Stimulated activated CD4-positive, alpha-beta T cell treated with anti-CD3 and anti-CD28 coated beads, Interleukin-12 subunit alpha, Interleukin-12 subunit beta, amount 100 ng/mL, for 24 hours (primary cell): Measurements from ENCODE around the gene APIP.
"Not testable (repeated sequence)": the region's sequence is repeated elsewhere in the genome, so short reads cannot be mapped to it uniquely, and the experiment has no call there.

Experiments used
- DNase-seq, 2 experiments: peaks; one replicate each; pipeline ENCODE4 v3.0.0-alpha.2; 2020; ENCODE audit warnings: low read depth in 2 of 2

APIP gene

GRCh38 chr11:34926101-34926830, 10.1 kb upstream of the APIP start:
- DNase-seq, result no peak

GRCh38 chr11:34924714-34925113, 8.5 kb upstream of the APIP start:
- no peak for DNase-seq

- no peak for DNase-seq
Observed at GRCh38 chr11:34921156-34921555, 5.0 kb upstream of the APIP start.

GRCh38 chr11:34916843-34917770, 928 bp upstream of the APIP start:
- DNase-seq, result no peak

- DNase-seq, result peak in 1 of 2 experiments; percentile 2
Observed at GRCh38 chr11:34915136-34916014, 804 bp downstream of the APIP start.

GRCh38 chr11:34913556-34913955, 2.6 kb downstream of the APIP start:
- not testable (repeated sequence) for DNase-seq

GRCh38 chr11:34911676-34912075, 4.5 kb downstream of the APIP start:
- no peak for DNase-seq

- no peak for DNase-seq
Observed at GRCh38 chr11:34910817-34911216, 5.4 kb downstream of the APIP start.

GRCh38 chr11:34909955-34910354, 6.2 kb downstream of the APIP start:
- no peak for DNase-seq

- no peak for DNase-seq
Observed at GRCh38 chr11:34909415-34909814, 6.8 kb downstream of the APIP start.

GRCh38 chr11:34907934-34908593, 8.1 kb downstream of the APIP start:
- DNase-seq, result no peak

- no peak for DNase-seq
Observed at GRCh38 chr11:34905666-34906065, 10.5 kb downstream of the APIP start.

GRCh38 chr11:34904421-34904955, 11.7 kb downstream of the APIP start:
- no peak for DNase-seq

GRCh38 chr11:34899633-34900016, 16.6 kb downstream of the APIP start:
- no peak for DNase-seq

GRCh38 chr11:34898474-34898873, 17.7 kb downstream of the APIP start:
- no peak for DNase-seq

- DNase-seq, result no peak
Observed at GRCh38 chr11:34897171-34897870, 18.9 kb downstream of the APIP start.

- not testable (repeated sequence) for DNase-seq
Observed at GRCh38 chr11:34896191-34896590, 20.0 kb downstream of the APIP start.

GRCh38 chr11:34893416-34893815, 22.8 kb downstream of the APIP start:
- no peak for DNase-seq

- no peak for DNase-seq
Observed at GRCh38 chr11:34891611-34892010, 24.6 kb downstream of the APIP start.

- no peak for DNase-seq
Observed at GRCh38 chr11:34890812-34891211, 25.4 kb downstream of the APIP start.
